GM21786 (cell line): Measurements from ENCODE around the gene ZNF738.
"Not testable (repeated sequence)": the region's sequence is repeated elsewhere in the genome, so short reads cannot be mapped to it uniquely, and the experiment has no call there.

Source experiments
- ATAC-seq: cut with Tn5 transposase; IDR thresholded peaks from one replicate; pipeline ENCODE4 v1.9.1; 2021; ENCODE audit not compliant: unreplicated experiment

Gene ZNF738

GRCh38 chr19:21358768-21359451 is at the start of gene ZNF738:
Gene ZNF738, plus strand, starts transcription at chr19:21359000. Its CDS starts 141 bp downstream, at chr19:21359141.
- peak; percentile 96 for ATAC-seq

- ATAC-seq: not testable (repeated sequence)
Observed at GRCh38 chr19:21312807-21313206, 46.0 kb upstream of the ZNF738 start.

GRCh38 chr19:21314676-21315075 is 44.1 kb upstream of the ZNF738 start:
- ATAC-seq: no peak

- ATAC-seq: no peak
Observed at GRCh38 chr19:21317821-21318220, 41.0 kb upstream of the ZNF738 start.

- ATAC-seq: no peak
Observed at GRCh38 chr19:21321134-21321533, 37.7 kb upstream of the ZNF738 start.

GRCh38 chr19:21321996-21322395 is 36.8 kb upstream of the ZNF738 start:
- no peak for ATAC-seq

- no peak for ATAC-seq
Observed at GRCh38 chr19:21322528-21322927, 36.3 kb upstream of the ZNF738 start.

GRCh38 chr19:21323000-21323399 is 35.8 kb upstream of the ZNF738 start:
- no peak for ATAC-seq

GRCh38 chr19:21326169-21326568 is 32.6 kb upstream of the ZNF738 start:
- ATAC-seq: no peak

- ATAC-seq: no peak
Observed at GRCh38 chr19:21328406-21328805, 30.4 kb upstream of the ZNF738 start.

- ATAC-seq: peak; percentile 99
Observed at GRCh38 chr19:21328885-21329605, 29.8 kb upstream of the ZNF738 start, which contains the start of gene ZNF708. Gene ZNF708, minus strand, starts transcription at chr19:21329410. Its CDS starts 198 bp downstream, at chr19:21329212.

GRCh38 chr19:21335721-21336120 is 23.1 kb upstream of the ZNF738 start:
- ATAC-seq: no peak

GRCh38 chr19:21344841-21345240 is 14.0 kb upstream of the ZNF738 start:
- not testable (repeated sequence) for ATAC-seq

GRCh38 chr19:21352830-21353229 is 6.0 kb upstream of the ZNF738 start:
- ATAC-seq: no peak

- ATAC-seq: no peak
Observed at GRCh38 chr19:21362291-21362690, 3.5 kb downstream of the ZNF738 start.

- no peak for ATAC-seq
Observed at GRCh38 chr19:21383980-21384582, 25.3 kb downstream of the ZNF738 start.

- no peak for ATAC-seq
Observed at GRCh38 chr19:21396121-21396520, 37.3 kb downstream of the ZNF738 start.

GRCh38 chr19:21396893-21397572 is 38.2 kb downstream of the ZNF738 start, which contains the start of gene ZNF493:
Gene ZNF493, plus strand, starts transcription at chr19:21397133. Its CDS starts 105 bp downstream, at chr19:21397238.
- ATAC-seq: peak; percentile 100

- ATAC-seq: no peak
Observed at GRCh38 chr19:21398851-21399250, 40.1 kb downstream of the ZNF738 start.

- ATAC-seq: no peak
Observed at GRCh38 chr19:21402303-21402985, 43.6 kb downstream of the ZNF738 start.

GRCh38 chr19:21410166-21410565 is 51.4 kb downstream of the ZNF738 start:
- ATAC-seq: no peak
